ENCODE measurements around the gene SFRP2.

GRCh38 chr4:153825691-153826090, 36.8 kb upstream of the SFRP2 start:
- no peak for TF ChIP-seq EP300 (IDR thresholded peaks at IDR 0.05)
- no peak for TF ChIP-seq CTCF (IDR thresholded peaks at IDR 0.05)

All from stomach (tissue), 4 donors.